Neutrophil (primary cell): ENCODE results near the gene TLK1.

Experiments
- H3K27ac ChIP-seq: fragments of 200-600 bp; sonication (generic); 2 replicates; pipeline ENCODE4 v1.5.1; 2016; ENCODE audit warnings: mild to moderate bottlenecking, moderate library complexity
- H3K27me3 ChIP-seq: fragments of 200-600 bp; sonication (generic); 2 replicates; pipeline ENCODE4 v1.6.0; 2016; ENCODE audit warnings: mild to moderate bottlenecking
- H3K36me3 ChIP-seq: fragments of 200-600 bp; sonication (generic); 2 replicates; pipeline ENCODE4 v1.5.1; 2017
- H3K4me1 ChIP-seq, 2 experiments: fragments of 200-600 bp in 1 of 2; sonication (generic) in 1 of 2; 1 replicate in 1 of 2; 2 replicates in 1 of 2; pipeline versions ENCODE4 v1.5.1 to v1.6.1; 2013 to 2016; ENCODE audit warnings: low read depth in 1 of 2, low read length in 1 of 2, mild to moderate bottlenecking in 1 of 2, moderate library complexity in 1 of 2; ENCODE audit not compliant: control insufficient read depth in 1 of 2, insufficient read depth in 1 of 2
- H3K4me3 ChIP-seq, 2 experiments: fragments of 200-600 bp in 1 of 2; sonication (generic) in 1 of 2; 1 replicate in 1 of 2; 2 replicates in 1 of 2; pipeline ENCODE4 v1.5.1; 2013 to 2016; ENCODE audit warnings: low read depth in 1 of 2, low read length in 1 of 2, mild to moderate bottlenecking in 1 of 2, moderate library complexity in 1 of 2
- H3K9me3 ChIP-seq: fragments of 200-600 bp; sonication (generic); 2 replicates; pipeline ENCODE4 v1.5.1; 2016
- CTCF ChIP-seq: fragments of 200-600 bp; sonication (generic); IDR thresholded peaks from 2 replicates; pipeline ENCODE4 v1.5.1; 2016; ENCODE audit warnings: antibody characterized with exemption

TLK1 gene

GRCh38 chr2:170975943-170976270 lies 184.8 kb downstream of the TLK1 start:
- no peaks in the 10 kb centered on the region for H3K9me3 ChIP-seq
- no peak for TF ChIP-seq CTCF

GRCh38 chr2:170975127-170975942 lies 185.4 kb downstream of the TLK1 start:
- no peak for TF ChIP-seq CTCF
- Histone ChIP-seq H3K9me3 (no peaks in the 10 kb centered on the region), H3K27ac (no peak overlapping the region), H3K36me3 (no peaks in the 10 kb centered on the region), H3K4me3 (no peak overlapping the region), H3K4me1 (peaks cover 13% of the 10 kb centered on the region in 2 experiments), H3K27me3 (peaks cover 21% of the 10 kb centered on the region)

More at GRCh38 chr2:170975943-170976270, 184.8 kb downstream of the TLK1 start:
- no peak overlapping the region for H3K27ac ChIP-seq
- H3K36me3 ChIP-seq: no peaks in the 10 kb centered on the region
- H3K4me1 ChIP-seq: peaks cover 13% of the 10 kb centered on the region in 2 experiments
- H3K27me3 ChIP-seq: peaks cover 22% of the 10 kb centered on the region
- no peak overlapping the region for H3K4me3 ChIP-seq

- Histone ChIP-seq H3K4me1 (peaks cover 14 to 16% of the 10 kb centered on the region in 2 experiments), H3K9me3 (no peaks in the 10 kb centered on the region), H3K27ac (no peak overlapping the region), H3K27me3 (peaks cover 21% of the 10 kb centered on the region), H3K36me3 (no peaks in the 10 kb centered on the region), H3K4me3 (peak overlapping the region; percentile 72 to 75)
- TF ChIP-seq CTCF: no peak
Observed at GRCh38 chr2:170974304-170974993, 186.2 kb downstream of the TLK1 start.

GRCh38 chr2:170973492-170974303 lies 187.0 kb downstream of the TLK1 start:
- H3K4me1 ChIP-seq: peaks cover 21 to 23% of the 10 kb centered on the region in 2 experiments
- peaks cover 21% of the 10 kb centered on the region for H3K27me3 ChIP-seq
- H3K4me3 ChIP-seq: peak overlapping the region; percentile 72 to 75
- H3K9me3 ChIP-seq: no peaks in the 10 kb centered on the region
- peak; percentile 88 for TF ChIP-seq CTCF
- H3K36me3 ChIP-seq: no peaks in the 10 kb centered on the region
- no peak overlapping the region for H3K27ac ChIP-seq

- H3K9me3 ChIP-seq: no peaks in the 10 kb centered on the region
- H3K4me1 ChIP-seq: peaks cover 23 to 26% of the 10 kb centered on the region in 2 experiments
- TF ChIP-seq CTCF: no peak
- H3K27ac ChIP-seq: no peak overlapping the region
- peaks cover 21% of the 10 kb centered on the region for H3K27me3 ChIP-seq
- peak overlapping the region; percentile 72 to 75 for H3K4me3 ChIP-seq
- no peaks in the 10 kb centered on the region for H3K36me3 ChIP-seq
Observed at GRCh38 chr2:170973225-170973491, 187.5 kb downstream of the TLK1 start.
